PC-3 (cell line): ENCODE measurements around the gene KIF18B. TPM values are rescaled to one million over a fixed set of nuclear protein-coding genes. Genes with fewer than 3 reads are reported as not detected.

Experiments used
- ATAC-seq: fragments of 200-7000 bp; cut with Tn5 transposase; 2 replicates; pipeline ENCODE4 v1.9.1; 2020; ENCODE audit warnings: mild to moderate bottlenecking, moderate library complexity
- BruUV-seq: library from RNA; stranded (reverse); fragments of 400-500 nt; replicated peaks from 2 replicates; lab custom pipeline; 2021; lab: Mats Ljungman, UMichigan
- CTCF ChIA-PET: fragments of 300-600 bp; sonication (Branson Sonifier 250); formaldehyde crosslinking; loops from one replicate; lab custom pipeline; 2022; ENCODE audit warnings: antibody characterized with exemption; lab: Charles Lee
- POLR2A ChIA-PET: fragments of 300-600 bp; sonication (Branson Sonifier 250); formaldehyde crosslinking; loops from one replicate; lab custom pipeline; 2022; ENCODE audit warnings: antibody characterized with exemption; ENCODE audit not compliant: unreplicated experiment; lab: Charles Lee
- DNase-seq: peaks from one replicate; pipeline ENCODE4 v3.0.0-alpha.2; 2015
- H2AFZ ChIP-seq: fragments of 300-600 bp; sonication (generic); 2 replicates; pipeline ENCODE4 v1.6.0; 2016; ENCODE audit warnings: antibody characterized with exemption, low read length
- H3F3A ChIP-seq: fragments of 300-600 bp; sonication (generic); one replicate; pipeline ENCODE4 v1.6.0; 2017; ENCODE audit warnings: antibody characterized with exemption, low read length, control low read depth, mild to moderate bottlenecking; ENCODE audit not compliant: unreplicated experiment
- H3K27ac ChIP-seq: fragments of 300-600 bp; sonication (generic); 2 replicates; pipeline ENCODE4 v1.5.1; 2016; ENCODE audit warnings: mild to moderate bottlenecking, low read length
- H3K27me3 ChIP-seq: fragments of 300-600 bp; sonication (generic); 2 replicates; pipeline ENCODE4 v1.6.1; 2016; ENCODE audit warnings: low read length, mixed read lengths
- H3K36me3 ChIP-seq: fragments of 300-600 bp; sonication (generic); 2 replicates; pipeline ENCODE4 v1.6.1; 2016; ENCODE audit warnings: low read depth, mixed run types, low read length, mixed read lengths
- H3K4me1 ChIP-seq: fragments of 300-600 bp; sonication (generic); 2 replicates; pipeline ENCODE4 v1.5.1; 2016; ENCODE audit warnings: low read length; ENCODE audit not compliant: insufficient read depth
- H3K4me2 ChIP-seq: fragments of 300-600 bp; sonication (generic); 2 replicates; pipeline ENCODE4 v1.6.0; 2016; ENCODE audit warnings: low read length
- H3K4me3 ChIP-seq: fragments of 300-600 bp; sonication (generic); 2 replicates; pipeline ENCODE4 v1.5.1; 2016; ENCODE audit warnings: mild to moderate bottlenecking, low read length, mixed read lengths
- H3K79me2 ChIP-seq: fragments of 300-600 bp; sonication (generic); 2 replicates; pipeline ENCODE4 v1.6.1; 2017; ENCODE audit warnings: low read length, mixed read lengths
- H3K9ac ChIP-seq: fragments of 300-600 bp; sonication (generic); 2 replicates; pipeline ENCODE4 v1.6.0; 2016; ENCODE audit warnings: mild to moderate bottlenecking, low read length
- H3K9me2 ChIP-seq: fragments of 300-600 bp; sonication (generic); replicated peaks from 2 replicates; pipeline ENCODE4 v1.6.1; 2016; ENCODE audit warnings: mixed run types, low read length, mixed read lengths
- H3K9me3 ChIP-seq: fragments of 300-600 bp; sonication (generic); 2 replicates; pipeline ENCODE4 v1.6.1; 2016; ENCODE audit warnings: low read length, mixed read lengths
- H4K20me1 ChIP-seq: fragments of 300-600 bp; sonication (generic); 2 replicates; pipeline ENCODE4 v1.6.1; 2016; ENCODE audit warnings: low read length, mixed read lengths
- CTCF ChIP-seq: fragments of 300-600 bp; sonication (generic); conservative IDR thresholded peaks from 2 replicates; pipeline ENCODE4 v1.5.1; 2017; ENCODE audit warnings: antibody characterized with exemption, low read depth, mild to moderate bottlenecking, low read length
- EZH2 ChIP-seq: fragments of 300-600 bp; sonication (generic); IDR thresholded peaks from one replicate; pipeline ENCODE4 v1.6.1; 2017; ENCODE audit warnings: antibody characterized with exemption, mild to moderate bottlenecking, low read length; ENCODE audit not compliant: unreplicated experiment
- EZH2phosphoT487 ChIP-seq: fragments of 300-600 bp; sonication (generic); IDR thresholded peaks from 2 replicates; pipeline ENCODE4 v1.6.1; 2018; ENCODE audit warnings: mild to moderate bottlenecking, antibody characterized with exemption, low read length, borderline replicate concordance
- intact Hi-C: fragments of 100-400 bp; cut with micrococcal nuclease; formaldehyde crosslinking; loops from 2 replicates; pipeline ENCODE4 v1.9.0; 2023
- total RNA-seq: library from RNA; depleted of rRNA; stranded (reverse); fragments of >200 nt; gene quantifications from 2 replicates; pipeline ENCODE4 v1.2.3, GENCODE V29; 2014

KIF18B gene
- total RNA-seq, 1 experiment from 2014 or later = 25.0 TPM

- peaks cover 30% of the 10 kb centered on the region for H3K4me1 ChIP-seq
- intact Hi-C loops = no loop called here
- peak overlapping the region; percentile 87 for H3K9ac ChIP-seq
- TF ChIP-seq EZH2 (no peak), EZH2phosphoT487 (no peak), CTCF (no peak)
- H3K27me3 ChIP-seq = no peaks in the 10 kb centered on the region
- TSS peak; percentile 92 for BruUV-seq
- H2AFZ ChIP-seq = peak overlapping the region; percentile 76
- no peak for ATAC-seq
- H3K4me3 ChIP-seq = peak overlapping the region; percentile 84
- peaks cover 53% of the 10 kb centered on the region for H3K79me2 ChIP-seq
- no peaks in the 10 kb centered on the region for H3K9me2 ChIP-seq
- H4K20me1 ChIP-seq = peaks cover 14% of the 10 kb centered on the region; the same call in 1 of the 2 replicates
- POLR2A ChIA-PET = interaction anchor here (0.5 to 0.7 kb wide), 2 partner anchors 187 to 208 kb away, joined by 3 to 8 read pairs; no protein-coding TSS in a partner anchor
- H3K27ac ChIP-seq = peak overlapping the region; percentile 87
- peak; percentile 63 for DNase-seq
- CTCF ChIA-PET = interaction anchor here (0.6 to 1.5 kb wide), 2 partner anchors 20 to 26 kb away, joined by 3 to 5 read pairs; no protein-coding TSS in a partner anchor
- H3K36me3 ChIP-seq = peaks cover 18% of the 10 kb centered on the region
- H3K9me3 ChIP-seq = no peaks in the 10 kb centered on the region
- H3F3A ChIP-seq = peaks cover 4% of the 10 kb centered on the region
- peak overlapping the region; percentile 89 for H3K4me2 ChIP-seq
These were observed 48.9 kb downstream of the KIF18B start for GRCh38 chr17:44898768-44899073.

GRCh38 chr17:44894642-44895041 lies 52.9 kb downstream of the KIF18B start:
- no peak overlapping the region for H3K4me3 ChIP-seq
- H3K4me1 ChIP-seq = 0 out of 2 replicates have a peak, but pooled peaks cover 3% of the 10 kb centered on the region
- ChIA-PET CTCF (no interaction called here), POLR2A (no interaction called here)
- no peaks in the 10 kb centered on the region for H3K27me3 ChIP-seq
- ATAC-seq (no peak), DNase-seq (no peak)
- H3K9ac ChIP-seq = no peak overlapping the region
- H3K36me3 ChIP-seq = peaks cover 40% of the 10 kb centered on the region
- intact Hi-C loops = no loop called here
- H2AFZ ChIP-seq = no peak overlapping the region
- no peak overlapping the region for H3K27ac ChIP-seq
- H3K4me2 ChIP-seq = no peak overlapping the region
- H3K9me3 ChIP-seq = no peaks in the 10 kb centered on the region
- no TSS peak for BruUV-seq
- H3K9me2 ChIP-seq = no peaks in the 10 kb centered on the region
- no peak for TF ChIP-seq EZH2
- TF ChIP-seq CTCF = no peak
- no peak for TF ChIP-seq EZH2phosphoT487
- peaks cover 89% of the 10 kb centered on the region for H3K79me2 ChIP-seq
- no peaks in the 10 kb centered on the region for H3F3A ChIP-seq
- peaks cover 19% of the 10 kb centered on the region for H4K20me1 ChIP-seq

- H3K27me3 ChIP-seq = no peaks in the 10 kb centered on the region
- no peaks in the 10 kb centered on the region for H3F3A ChIP-seq
- DNase-seq (no peak), ATAC-seq (no peak)
- H3K9me2 ChIP-seq = no peaks in the 10 kb centered on the region
- H2AFZ ChIP-seq = no peak overlapping the region
- no peaks in the 10 kb centered on the region for H3K4me1 ChIP-seq
- TF ChIP-seq EZH2phosphoT487 = no peak
- no peak for TF ChIP-seq EZH2
- no peak for TF ChIP-seq CTCF
- POLR2A ChIA-PET = interaction anchor here (0.6 kb wide), 1 partner anchor 53 kb away, joined by 19 read pairs; no protein-coding TSS in a partner anchor
- no peak overlapping the region for H3K4me3 ChIP-seq
- intact Hi-C loops = no loop called here
- no peak overlapping the region for H3K27ac ChIP-seq
- peaks cover 42% of the 10 kb centered on the region for H3K36me3 ChIP-seq
- H3K9me3 ChIP-seq = no peaks in the 10 kb centered on the region
- no peak overlapping the region for H3K4me2 ChIP-seq
- peaks cover 40% of the 10 kb centered on the region for H4K20me1 ChIP-seq
- CTCF ChIA-PET = interaction anchor here (0.6 kb wide), 1 partner anchor 982 kb away, joined by 3 read pairs; no protein-coding TSS in a partner anchor
- H3K79me2 ChIP-seq = peaks cover 93% of the 10 kb centered on the region
- no TSS peak for BruUV-seq
- no peak overlapping the region for H3K9ac ChIP-seq
These were observed 55.3 kb downstream of the KIF18B start for GRCh38 chr17:44892250-44892649.
